Suprapubic skin (tissue), 3 donors: Measurements from ENCODE around the gene RNASE4.

ENCODE experiments used
- POLR2A ChIP-seq, 2 donors: fragments of 450-650 bp; IDR thresholded peaks; one replicate each; pipeline ENCODE4 v1.6.1; 2017; ENCODE audit warnings: antibody characterized with exemption in 2 of 2, mild to moderate bottlenecking in 2 of 2, moderate library complexity in 2 of 2
- TF ChIP-seq, protein P1 (sequence below), 2 donors: fragments of 200-600 bp in 1 of 2; fragments of 450-650 bp in 1 of 2; sonication (generic) in 1 of 2; IDR thresholded peaks; one replicate each; pipeline ENCODE4 v1.5.1; 2016 to 2019; ENCODE audit warnings: antibody characterized with exemption in 2 of 2, mild to moderate bottlenecking in 1 of 2, moderate library complexity in 1 of 2

- TF ChIP-seq, protein P1, sequence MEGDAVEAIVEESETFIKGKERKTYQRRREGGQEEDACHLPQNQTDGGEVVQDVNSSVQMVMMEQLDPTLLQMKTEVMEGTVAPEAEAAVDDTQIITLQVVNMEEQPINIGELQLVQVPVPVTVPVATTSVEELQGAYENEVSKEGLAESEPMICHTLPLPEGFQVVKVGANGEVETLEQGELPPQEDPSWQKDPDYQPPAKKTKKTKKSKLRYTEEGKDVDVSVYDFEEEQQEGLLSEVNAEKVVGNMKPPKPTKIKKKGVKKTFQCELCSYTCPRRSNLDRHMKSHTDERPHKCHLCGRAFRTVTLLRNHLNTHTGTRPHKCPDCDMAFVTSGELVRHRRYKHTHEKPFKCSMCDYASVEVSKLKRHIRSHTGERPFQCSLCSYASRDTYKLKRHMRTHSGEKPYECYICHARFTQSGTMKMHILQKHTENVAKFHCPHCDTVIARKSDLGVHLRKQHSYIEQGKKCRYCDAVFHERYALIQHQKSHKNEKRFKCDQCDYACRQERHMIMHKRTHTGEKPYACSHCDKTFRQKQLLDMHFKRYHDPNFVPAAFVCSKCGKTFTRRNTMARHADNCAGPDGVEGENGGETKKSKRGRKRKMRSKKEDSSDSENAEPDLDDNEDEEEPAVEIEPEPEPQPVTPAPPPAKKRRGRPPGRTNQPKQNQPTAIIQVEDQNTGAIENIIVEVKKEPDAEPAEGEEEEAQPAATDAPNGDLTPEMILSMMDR (IDR thresholded peaks at IDR 0.05) = no peak
- no peak for TF ChIP-seq POLR2A (IDR thresholded peaks at IDR 0.05)
These were observed 35.4 kb downstream of the RNASE4 start for GRCh38 chr14:20719777-20720176.
